Pulmonary artery endothelial cell (primary cell): ENCODE results near the gene RAVER2. TPM values are rescaled to one million over a fixed set of nuclear protein-coding genes. Genes with fewer than 3 reads are reported as not detected.
"Not testable (repeated sequence)": the region's sequence is repeated elsewhere in the genome, so short reads cannot be mapped to it uniquely, and the experiment has no call there.

ENCODE experiments used
- DNase-seq: peaks from one replicate; pipeline ENCODE4 v3.0.0-alpha.2; 2011; ENCODE audit warnings: low read depth, low spot score
- total RNA-seq: library from RNA; depleted of rRNA; stranded (reverse); fragments of >200 nt; gene quantifications from 2 replicates; pipeline ENCODE4 v1.2.3, GENCODE V29; 2014

The RAVER2 gene
- total RNA-seq, 1 donor from 2014 or later: 9.9 TPM

GRCh38 chr1:64811131-64811530 is 66.3 kb downstream of the RAVER2 start:
- no peak for DNase-seq

DNA sequence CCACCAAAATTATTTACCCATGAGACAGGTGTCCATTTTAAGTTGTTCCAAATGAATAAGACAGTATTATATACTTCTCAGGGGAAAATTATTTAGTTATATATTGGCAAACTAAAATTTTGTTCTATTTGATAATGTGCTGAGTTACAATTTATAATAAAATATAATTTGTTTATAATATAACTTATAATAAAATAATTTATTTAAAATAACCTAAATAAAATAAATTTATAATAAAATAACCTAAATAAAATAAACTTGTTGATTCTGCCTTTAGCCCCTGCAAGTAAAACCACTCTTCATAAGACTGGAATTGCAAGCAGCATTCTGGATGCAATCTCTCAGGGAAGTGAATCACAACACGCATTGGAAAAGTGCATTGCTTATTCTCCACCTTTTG is 69.6 kb downstream of the RAVER2 start:
- no peak for DNase-seq

DNA sequence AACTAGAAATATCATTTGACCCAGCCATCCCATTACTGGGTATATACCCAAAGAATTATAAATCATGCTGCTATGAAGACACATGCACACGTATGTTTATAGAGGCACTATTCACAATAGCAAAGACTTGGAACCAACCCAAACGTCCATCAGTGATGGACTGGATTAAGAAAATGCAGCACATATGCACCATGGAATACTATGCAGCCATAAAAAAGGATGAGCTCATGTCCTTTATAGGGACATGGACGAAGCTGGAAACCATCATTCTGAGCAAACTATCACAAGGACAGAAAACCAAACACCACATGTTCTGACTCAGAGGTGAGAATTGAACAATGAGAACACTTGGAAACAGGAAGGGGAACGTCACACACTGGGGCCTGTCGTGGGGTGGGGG is 72.5 kb downstream of the RAVER2 start:
- not testable (repeated sequence) for DNase-seq

- DNase-seq: not testable (repeated sequence)
These were observed 75.7 kb downstream of the RAVER2 start for GRCh38 chr1:64820572-64820971.

GRCh38 chr1:64822621-64823020 is 77.7 kb downstream of the RAVER2 start:
- no peak for DNase-seq

DNA sequence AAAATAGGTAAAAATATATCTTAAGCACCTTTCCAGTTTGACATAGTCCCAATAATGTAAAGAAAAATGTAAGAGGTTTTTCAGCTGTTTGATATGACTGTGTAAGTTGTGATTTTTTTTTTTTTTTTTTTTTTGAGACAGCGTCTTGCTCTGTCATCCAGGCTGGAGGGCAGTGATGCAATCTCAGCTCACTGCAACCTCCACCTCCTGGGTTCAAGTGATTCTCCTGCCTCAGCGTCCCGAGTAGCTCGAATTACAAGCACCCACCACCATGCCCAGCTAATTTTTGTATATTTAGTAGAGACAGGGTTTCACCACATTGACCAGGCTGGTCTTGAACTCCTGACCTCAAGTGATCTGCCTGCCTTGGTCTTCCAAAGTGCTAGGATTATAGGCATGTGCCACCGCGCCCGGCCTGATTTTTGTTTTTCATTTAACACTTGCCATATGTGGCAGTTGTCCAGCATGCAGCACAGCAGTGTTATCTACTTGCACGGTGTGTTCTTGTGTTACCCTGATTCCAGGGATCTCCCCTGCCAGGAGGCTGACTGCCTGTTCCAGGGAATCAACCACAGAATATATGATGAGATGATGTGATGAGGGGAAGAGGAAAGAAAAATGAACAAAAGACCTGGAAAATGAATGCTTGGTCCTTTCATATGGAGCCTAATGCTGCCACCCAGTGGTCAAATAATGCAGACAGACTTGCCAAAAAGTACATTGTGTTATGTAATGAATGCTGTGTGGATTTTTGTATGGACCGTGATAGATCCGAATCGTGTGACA is 79.0 kb downstream of the RAVER2 start:
- peak; percentile 44 for DNase-seq

DNA sequence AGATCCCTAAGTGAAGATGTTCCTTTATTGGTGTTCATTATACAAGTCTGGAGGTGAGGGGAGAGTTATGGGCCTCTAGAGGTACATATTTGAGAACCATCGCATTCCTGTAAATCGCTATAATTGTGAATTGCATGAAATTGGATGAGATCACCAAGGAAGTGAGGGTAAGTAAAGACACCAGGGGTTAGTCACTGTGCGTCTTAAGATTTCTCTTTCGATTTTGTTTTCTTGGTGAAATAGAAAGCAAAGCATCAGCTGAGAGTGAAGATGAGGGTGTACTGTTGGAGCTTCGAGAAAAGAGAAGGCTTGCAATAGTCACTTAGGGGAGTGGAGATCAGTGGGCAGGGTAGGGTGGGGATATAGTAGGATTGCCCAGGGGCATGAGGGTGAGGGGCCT is 82.1 kb downstream of the RAVER2 start:
- DNase-seq: no peak

DNA sequence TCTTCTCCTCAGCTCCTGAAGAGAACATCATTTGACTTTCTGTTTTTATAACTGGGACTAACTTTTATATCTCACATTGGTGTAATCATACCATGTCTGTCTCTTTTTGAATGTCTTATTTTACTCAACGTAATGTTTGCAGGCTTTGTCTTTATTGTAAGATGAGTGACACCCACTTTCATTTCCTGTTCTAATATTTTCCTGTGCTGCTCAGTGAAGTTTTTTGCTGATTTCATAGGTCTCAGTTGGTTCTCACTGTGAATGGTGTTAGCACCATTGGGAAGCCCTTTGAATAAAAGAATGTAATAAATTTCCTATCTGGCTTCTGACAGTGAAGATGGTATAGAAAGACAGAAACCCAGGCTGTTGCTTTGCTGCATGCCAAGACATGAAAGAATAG is 84.0 kb downstream of the RAVER2 start:
- DNase-seq: no peak

DNA sequence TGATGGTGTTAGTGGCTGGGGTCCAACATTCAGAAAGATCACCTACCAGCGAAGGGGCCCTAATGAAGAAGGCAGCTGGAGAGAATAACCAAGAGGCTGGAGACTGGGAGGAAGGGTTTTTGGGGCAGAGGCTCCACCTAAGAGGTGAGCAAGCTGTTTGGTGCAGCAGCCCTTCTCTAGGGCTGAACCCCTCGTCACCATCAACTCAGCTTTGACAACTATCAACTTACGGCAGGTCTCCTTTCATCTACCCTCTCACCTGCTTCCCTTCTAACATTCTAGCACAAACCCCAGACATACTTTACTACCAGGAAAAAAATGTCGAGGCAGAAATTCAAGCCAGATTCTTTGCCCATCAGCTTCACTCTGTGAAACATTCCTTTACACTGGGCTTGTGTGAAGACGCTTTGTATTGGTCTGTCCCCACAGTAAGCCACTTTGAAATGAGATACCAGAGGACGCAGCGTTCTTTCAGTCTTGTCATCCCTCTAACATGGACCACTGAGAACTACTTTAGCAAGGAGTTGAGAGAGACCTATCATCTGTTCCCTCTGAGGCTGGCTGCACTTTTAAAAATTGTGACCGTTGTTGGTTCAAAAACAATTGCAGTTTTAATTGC is 84.6 kb downstream of the RAVER2 start:
- DNase-seq: no peak

DNA sequence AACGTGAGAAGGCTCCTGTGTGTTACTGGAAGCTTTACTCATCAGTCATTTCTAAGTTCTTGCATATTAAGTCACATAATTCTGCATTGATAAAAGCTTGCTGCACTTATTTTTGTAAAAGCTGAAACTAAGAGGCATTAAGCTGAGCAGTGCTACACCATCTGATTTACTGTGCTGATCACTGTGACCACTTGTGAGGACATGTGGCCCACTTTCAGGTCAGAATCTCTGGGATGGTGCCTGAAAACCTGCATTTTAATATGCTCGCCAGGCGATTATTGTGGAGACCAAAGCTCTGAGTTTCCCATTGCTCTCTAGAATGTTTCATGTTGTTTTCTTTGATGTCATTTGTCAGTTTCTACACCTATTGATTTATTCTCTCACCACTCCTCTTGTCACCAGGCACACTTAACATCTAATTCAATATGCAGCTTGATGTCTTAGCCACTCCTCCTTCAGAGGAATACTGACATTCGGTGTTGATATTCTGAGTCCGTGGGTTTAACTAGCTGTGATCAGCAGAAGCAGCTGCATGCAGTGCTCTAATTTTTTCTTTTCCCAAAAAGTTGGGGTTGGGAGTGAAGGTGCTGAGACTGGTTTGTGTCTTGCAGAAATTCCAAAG is 85.3 kb downstream of the RAVER2 start:
- no peak for DNase-seq

DNA sequence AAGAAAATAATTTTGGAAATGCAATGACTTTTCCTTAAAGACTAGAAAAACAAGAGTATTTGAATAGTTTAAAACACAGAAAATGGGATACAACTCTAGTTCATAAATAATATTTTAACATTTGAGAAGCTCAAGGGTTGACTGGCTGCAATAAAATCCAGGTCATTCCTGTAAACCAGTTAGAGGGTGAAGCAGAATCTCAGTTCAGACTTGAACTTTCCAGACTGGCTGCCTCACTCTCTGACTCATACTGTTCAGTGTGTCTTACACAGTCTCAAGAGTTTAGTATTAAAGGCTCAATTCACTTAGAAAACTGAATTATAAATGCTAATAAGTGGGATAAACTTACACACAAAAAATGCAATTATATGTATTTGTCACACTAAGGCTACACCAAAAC is 89.9 kb downstream of the RAVER2 start:
- DNase-seq: no peak

DNA sequence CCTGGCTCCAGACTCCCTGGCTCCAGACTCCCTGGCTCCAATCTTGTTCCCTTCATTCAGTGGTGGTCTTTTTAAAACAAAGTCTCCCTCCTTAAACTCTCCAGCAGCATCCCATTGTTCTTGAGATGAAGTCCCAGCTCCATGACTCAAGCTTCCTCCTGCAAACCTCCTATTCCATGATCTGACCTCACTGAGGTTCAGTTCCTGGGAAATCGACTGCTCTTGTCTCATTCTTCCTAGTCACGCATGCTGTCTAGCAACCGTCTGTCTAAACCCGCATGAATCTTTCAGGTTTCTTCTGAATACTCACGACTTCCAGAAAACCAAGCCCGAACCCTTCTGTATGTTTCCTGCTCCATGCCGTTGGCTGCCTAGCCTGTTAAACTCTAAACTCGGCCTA is 91.9 kb downstream of the RAVER2 start:
- DNase-seq: peak; percentile 83

DNA sequence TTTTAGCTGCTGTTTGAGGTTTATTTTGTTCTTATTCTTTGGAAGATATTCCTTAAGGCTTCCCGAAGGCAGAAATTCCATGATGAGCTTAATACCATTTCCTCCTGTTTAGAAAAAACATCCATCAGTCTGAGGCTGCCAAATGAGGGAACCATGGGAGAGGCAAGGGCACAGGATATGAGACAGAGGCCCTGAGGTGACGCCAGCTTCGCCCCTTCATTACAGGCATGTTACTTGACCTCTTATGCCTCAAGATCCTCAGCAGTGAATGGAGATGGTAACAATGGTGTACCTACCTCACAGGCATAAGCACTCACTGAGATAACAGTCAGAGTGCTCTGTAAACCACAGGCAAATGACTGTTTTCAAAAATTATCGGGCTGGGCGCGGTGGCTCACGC is 93.6 kb downstream of the RAVER2 start:
- peak; percentile 79 for DNase-seq

- no peak for DNase-seq
These were observed 94.4 kb downstream of the RAVER2 start for GRCh38 chr1:64839261-64839660.

- DNase-seq: no peak
These were observed 95.0 kb downstream of the RAVER2 start for GRCh38 chr1:64839732-64840405.

GRCh38 chr1:64841330-64842065 is 96.6 kb downstream of the RAVER2 start:
- no peak for DNase-seq

GRCh38 chr1:64842224-64842623 is 97.3 kb downstream of the RAVER2 start:
- no peak for DNase-seq

GRCh38 chr1:64843675-64844074 is 98.8 kb downstream of the RAVER2 start:
- DNase-seq: no peak

DNA sequence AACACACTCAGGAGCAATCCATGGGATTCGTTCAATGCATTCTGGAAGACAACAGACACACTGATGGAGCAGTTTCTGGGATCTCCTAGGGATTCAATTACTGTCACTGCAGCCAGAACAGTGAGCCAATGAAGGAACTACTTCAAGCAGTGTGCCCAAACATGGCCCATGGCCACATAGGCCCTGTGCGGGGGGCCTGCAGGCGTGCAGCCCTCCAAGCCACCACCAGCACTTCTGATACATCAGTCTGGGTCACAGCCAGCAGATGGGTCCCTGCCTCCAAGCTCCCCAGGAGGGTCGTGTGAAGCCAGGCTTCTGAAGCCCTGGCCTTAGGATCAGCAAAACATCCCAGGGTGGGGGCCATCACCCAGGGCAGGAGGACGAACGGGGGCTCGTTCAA is 99.3 kb downstream of the RAVER2 start:
- no peak for DNase-seq

GRCh38 chr1:64844609-64845008 is 99.7 kb downstream of the RAVER2 start:
- DNase-seq: no peak

GRCh38 chr1:64845831-64846425 is 101.1 kb downstream of the RAVER2 start:
- DNase-seq: no peak
